Activated CD8-positive, alpha-beta memory T cell treated with anti-CD3 and anti-CD28 coated beads for 36 hours (primary cell): ENCODE measurements around the gene JAK1. TPM values are rescaled to one million over a fixed set of nuclear protein-coding genes. Genes with fewer than 3 reads are reported as not detected.

Source experiments
- CTCF ChIA-PET: fragments of 350-600 bp; sonication (Branson Sonifier 250); formaldehyde crosslinking; loops from one replicate; lab custom pipeline; 2021; ENCODE audit warnings: antibody characterized with exemption; lab: Charles Lee
- POLR2A ChIA-PET: fragments of 350-600 bp; sonication (Branson Sonifier 250); formaldehyde crosslinking; loops from one replicate; lab custom pipeline; 2021; ENCODE audit warnings: antibody characterized with exemption; lab: Charles Lee
- total RNA-seq, 2 experiments: library from RNA; stranded (reverse); gene quantifications; one replicate each; pipeline ENCODE4 v1.2.3, GENCODE V29; 2021

The JAK1 gene
- total RNA-seq, 2 experiments from 2014 or later = 85.4 to 87.9 TPM

DNA sequence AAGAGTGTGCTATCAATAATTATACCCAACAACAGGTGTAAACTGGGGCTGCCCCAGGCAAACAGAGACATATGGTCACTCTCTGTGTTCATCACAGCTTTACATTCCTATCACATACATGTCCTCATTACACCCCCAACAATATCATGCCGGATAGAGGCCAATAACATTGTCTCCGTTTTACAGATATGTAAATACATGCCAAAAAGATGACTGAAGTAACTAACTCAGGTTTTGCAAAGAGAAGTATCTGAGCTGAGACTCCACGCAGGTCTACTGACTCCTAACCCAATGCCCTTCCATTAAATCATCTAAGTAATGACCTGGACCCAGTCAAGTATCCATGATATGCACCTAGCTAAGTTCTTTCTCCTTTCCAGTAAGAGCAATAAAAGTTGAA lies 55.0 kb downstream of the JAK1 start:
- CTCF ChIA-PET = no interaction called here
- POLR2A ChIA-PET = no interaction called here

DNA sequence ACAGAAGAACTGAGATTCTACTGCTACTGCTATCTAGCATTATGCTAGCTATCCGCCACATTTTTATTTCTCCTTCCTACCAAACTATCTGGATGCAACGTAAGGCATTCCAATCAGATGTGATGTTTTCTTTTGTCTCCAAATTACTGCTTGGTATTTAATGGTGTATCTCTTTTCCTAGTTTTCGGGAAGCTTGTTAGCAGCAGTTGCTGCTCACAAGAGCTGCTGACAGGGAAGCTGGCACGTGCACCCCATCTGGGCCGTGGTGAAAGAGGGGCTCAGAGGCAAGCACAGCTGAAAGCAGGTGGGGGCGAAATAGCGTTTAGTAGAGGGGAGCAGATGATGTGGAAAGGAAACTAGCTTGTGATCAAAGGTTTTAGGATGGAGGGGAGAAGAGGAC lies 57.3 kb downstream of the JAK1 start:
- POLR2A ChIA-PET = no interaction called here
- CTCF ChIA-PET = interaction anchor here (0.6 to 1.0 kb wide), 3 partner anchors 11 to 85 kb away, joined by 3 read pairs; no protein-coding TSS in a partner anchor

DNA sequence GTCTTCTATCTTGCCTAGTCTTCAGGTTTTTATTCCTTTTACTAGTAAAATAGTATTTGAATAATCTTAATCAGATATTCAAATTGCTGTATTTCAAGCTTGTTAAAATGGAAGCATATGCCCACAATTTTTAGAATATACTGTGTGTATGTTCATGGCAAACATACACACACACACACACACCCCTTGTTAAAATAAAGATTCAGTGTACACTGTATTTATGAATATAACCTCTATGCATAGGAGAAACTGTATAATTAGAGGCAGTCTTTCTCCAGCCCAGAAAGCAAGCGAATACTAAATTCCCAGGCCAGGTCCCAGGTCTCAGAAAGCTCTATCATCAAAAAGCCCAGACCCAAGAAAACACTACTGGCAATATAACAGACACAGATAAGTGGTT lies 57.8 kb downstream of the JAK1 start:
- POLR2A ChIA-PET = no interaction called here
- CTCF ChIA-PET = interaction anchor here (0.6 to 1.0 kb wide), 2 partner anchors 11 to 55 kb away, joined by 3 read pairs; no protein-coding TSS in a partner anchor

- POLR2A ChIA-PET = no interaction called here
- CTCF ChIA-PET = interaction anchor here (0.7 to 1.1 kb wide), 3 partner anchors 11 to 96 kb away, joined by 3 to 4 read pairs (median 3); no protein-coding TSS in a partner anchor
Observed at GRCh38 chr1:64906447-64906846, 59.9 kb downstream of the JAK1 start.

DNA sequence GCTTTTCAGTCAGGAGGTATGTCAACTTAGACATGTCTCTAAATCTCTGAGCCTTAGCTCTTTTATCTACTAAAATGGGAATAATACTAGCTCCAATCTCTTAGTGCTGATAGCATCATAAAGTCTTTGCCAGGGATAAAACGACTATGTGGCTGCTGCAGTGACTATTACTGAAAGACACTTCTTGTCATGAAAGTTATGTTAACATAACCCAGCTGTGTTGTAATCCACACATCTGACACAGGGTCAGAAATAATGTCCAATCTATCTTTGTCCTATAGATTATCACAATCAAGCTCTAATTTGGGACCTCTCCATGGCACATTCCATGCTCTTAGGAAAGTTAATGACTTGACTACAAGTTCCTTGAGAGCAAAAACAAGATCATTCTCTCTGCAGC lies 62.8 kb downstream of the JAK1 start:
- POLR2A ChIA-PET = no interaction called here

GRCh38 chr1:64901663-64902062 lies 64.7 kb downstream of the JAK1 start:
- POLR2A ChIA-PET = no interaction called here

More for the DNA sequence above, 62.8 kb downstream of the JAK1 start:
- CTCF ChIA-PET = no interaction called here

DNA sequence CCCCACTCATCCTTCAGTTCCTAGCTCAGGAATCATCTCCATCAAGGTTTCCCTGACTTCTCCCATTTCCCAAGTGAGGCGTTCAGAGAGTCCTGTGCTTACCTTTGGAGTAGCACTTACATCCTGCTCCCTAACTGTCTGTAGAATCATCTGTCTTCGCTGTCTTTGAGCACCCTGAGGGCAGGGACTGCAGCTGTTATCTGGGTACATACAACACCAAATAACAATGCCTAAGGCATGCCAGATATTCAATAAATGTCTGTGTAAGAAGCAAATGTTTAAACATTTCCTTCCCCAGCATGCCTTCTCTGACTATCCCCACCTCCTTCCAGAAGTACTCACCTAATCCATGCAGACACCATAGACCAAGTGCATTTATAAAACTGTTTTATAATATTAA lies 65.4 kb downstream of the JAK1 start:
- CTCF ChIA-PET = no interaction called here
- POLR2A ChIA-PET = no interaction called here

More at GRCh38 chr1:64901663-64902062, 64.7 kb downstream of the JAK1 start:
- CTCF ChIA-PET = no interaction called here

GRCh38 chr1:64898107-64898861 lies 68.1 kb downstream of the JAK1 start:
- POLR2A ChIA-PET = interaction anchor here (0.8 kb wide), 1 partner anchor 68 kb away, joined by 4 read pairs; the partner anchor contains the start of gene JAK1
- CTCF ChIA-PET = no interaction called here

- ChIA-PET POLR2A (no interaction called here), CTCF (interaction anchor here (1.0 kb wide), 1 partner anchor 73 kb away, joined by 3 read pairs; no protein-coding TSS in a partner anchor)
Observed at GRCh38 chr1:64896551-64896950, 69.8 kb downstream of the JAK1 start.

DNA sequence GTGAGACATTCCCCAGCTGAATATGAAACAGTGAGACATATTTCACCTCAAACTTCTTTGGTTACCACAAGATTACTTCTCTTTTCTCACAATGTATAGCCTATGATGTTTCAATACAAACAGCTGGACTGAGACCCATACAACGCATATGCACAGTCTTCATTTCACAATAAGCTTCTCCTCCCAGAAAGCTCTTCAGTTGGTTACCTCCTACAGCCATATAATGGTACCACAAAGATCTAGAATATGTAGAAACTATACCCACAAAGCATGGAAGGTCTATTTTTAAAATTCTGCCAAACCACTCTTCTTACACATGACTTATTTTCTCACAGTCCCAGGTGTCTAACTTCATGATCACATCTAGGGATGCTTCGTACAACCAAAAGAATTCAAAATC lies 70.8 kb downstream of the JAK1 start:
- CTCF ChIA-PET = interaction anchor here (0.8 to 1.6 kb wide), 2 partner anchors 27 to 75 kb away, joined by 4 read pairs; no protein-coding TSS in a partner anchor
- POLR2A ChIA-PET = interaction anchor here (1.2 kb wide), 1 partner anchor 27 kb away, joined by 3 read pairs; no protein-coding TSS in a partner anchor

DNA sequence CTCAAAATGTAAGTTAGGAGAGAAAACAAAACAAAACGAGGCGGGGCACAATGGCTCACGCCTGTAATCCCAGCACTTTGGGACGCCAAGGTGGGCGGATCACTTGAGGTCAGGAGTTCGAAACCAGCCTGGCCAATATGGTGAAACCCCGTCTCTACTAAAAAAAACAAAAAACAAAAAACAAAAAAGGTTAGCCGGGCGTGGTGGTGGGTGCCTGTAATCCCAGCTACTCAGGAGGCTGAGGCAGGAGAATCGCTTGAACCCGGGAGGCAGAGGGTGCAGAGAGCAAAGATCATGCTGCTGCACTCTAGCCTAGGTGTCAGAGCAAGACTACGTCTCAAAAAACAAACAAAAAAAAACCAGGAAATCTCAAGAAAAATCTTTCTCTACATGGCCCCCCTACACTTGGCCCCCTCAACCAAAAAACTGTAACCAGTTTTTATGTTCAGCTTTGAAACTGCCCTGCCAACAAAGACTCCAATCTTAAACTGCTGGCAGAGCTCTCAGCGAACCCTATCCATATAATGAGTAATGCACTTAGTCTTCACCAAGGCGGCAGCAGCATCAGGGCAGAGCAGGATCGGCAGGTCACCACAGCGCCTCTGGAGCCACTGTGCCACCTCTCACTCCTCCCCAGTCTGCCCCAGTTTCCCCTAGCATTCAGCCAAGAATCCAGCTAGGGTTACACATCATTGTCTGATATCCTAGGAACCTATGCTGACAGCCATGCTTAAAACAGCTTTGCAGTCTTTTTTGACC lies 71.7 kb downstream of the JAK1 start:
- ChIA-PET CTCF (interaction anchor here (0.8 to 1.6 kb wide), 2 partner anchors 28 to 75 kb away, joined by 4 read pairs; no protein-coding TSS in a partner anchor), POLR2A (interaction anchor here (1.2 kb wide), 1 partner anchor 28 kb away, joined by 3 read pairs; no protein-coding TSS in a partner anchor)

- ChIA-PET POLR2A (interaction anchor here (0.9 kb wide), 1 partner anchor 72 kb away, joined by 3 read pairs; no protein-coding TSS in a partner anchor), CTCF (interaction anchor here (1.0 kb wide), 1 partner anchor 26 kb away, joined by 4 read pairs; no protein-coding TSS in a partner anchor)
Observed at GRCh38 chr1:64893921-64894320, 72.4 kb downstream of the JAK1 start.

- ChIA-PET CTCF (interaction anchor here (1.0 to 1.4 kb wide), 3 partner anchors 20 to 31 kb away, joined by 3 to 4 read pairs (median 4); no protein-coding TSS in a partner anchor), POLR2A (interaction anchor here (0.9 kb wide), 1 partner anchor 73 kb away, joined by 3 read pairs; no protein-coding TSS in a partner anchor)
Observed at GRCh38 chr1:64892576-64893573, 73.5 kb downstream of the JAK1 start.

DNA sequence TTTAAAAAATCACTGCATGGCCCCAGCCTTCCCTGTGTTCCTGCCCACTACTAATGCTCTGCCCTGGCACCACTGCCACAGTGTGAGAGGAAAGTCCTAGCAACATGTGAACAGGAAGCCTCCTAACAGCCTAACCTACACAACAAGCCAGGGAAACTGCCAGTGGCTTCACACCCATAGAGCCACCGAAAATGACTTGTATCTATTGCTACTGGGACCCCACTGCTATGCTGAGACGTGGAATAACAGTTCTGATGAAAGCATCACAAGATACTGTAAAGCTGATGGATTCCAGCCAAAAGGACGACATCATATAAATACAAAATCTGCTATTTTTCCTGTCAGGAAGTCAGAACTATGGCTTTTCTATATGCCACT lies 74.9 kb downstream of the JAK1 start:
- CTCF ChIA-PET = interaction anchor here (1.4 kb wide), 1 partner anchor 32 kb away, joined by 3 read pairs; no protein-coding TSS in a partner anchor
- POLR2A ChIA-PET = no interaction called here

DNA sequence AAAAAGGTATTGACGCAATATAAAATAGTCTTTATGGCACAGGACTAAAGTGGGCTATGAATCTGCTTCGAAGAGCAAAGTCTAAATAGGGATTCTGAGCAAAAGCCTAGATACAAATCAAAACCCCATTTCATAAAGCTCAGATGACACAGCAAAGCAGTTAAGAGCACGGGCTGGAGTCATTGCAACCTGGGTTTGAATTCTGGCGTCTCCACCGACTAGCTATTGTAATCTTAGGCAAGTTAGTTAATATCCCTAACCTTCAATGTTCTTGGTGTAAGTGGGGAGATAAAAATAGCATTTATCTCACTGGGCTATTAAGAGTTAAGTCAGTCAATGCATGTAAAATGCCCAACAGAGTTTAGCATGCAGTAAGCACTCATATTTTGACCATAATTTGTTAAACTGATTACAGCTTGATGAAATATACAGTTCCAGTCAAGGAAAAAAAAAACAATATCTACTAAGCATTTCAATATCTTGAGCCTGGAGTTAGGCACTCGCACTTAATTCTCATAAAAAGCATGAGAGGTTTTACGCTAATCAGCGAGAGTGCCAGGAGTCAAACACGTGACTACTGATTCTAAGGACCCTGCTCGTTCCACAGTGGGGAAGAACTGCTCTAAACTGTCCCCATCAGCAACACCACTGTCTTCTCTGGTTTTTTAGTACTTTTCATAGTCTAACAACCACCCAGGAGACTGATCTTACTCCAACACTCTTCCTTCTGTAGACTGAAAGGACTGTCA lies 75.5 kb downstream of the JAK1 start:
- POLR2A ChIA-PET = no interaction called here
- CTCF ChIA-PET = interaction anchor here (1.4 kb wide), 1 partner anchor 33 kb away, joined by 3 read pairs; no protein-coding TSS in a partner anchor

- CTCF ChIA-PET = interaction anchor here (1.3 kb wide), 1 partner anchor 15 kb away, joined by 3 read pairs; no protein-coding TSS in a partner anchor
- POLR2A ChIA-PET = interaction anchor here (1.1 kb wide), 1 partner anchor 79 kb away, joined by 3 read pairs; the partner anchor contains the start of gene JAK1
Observed at GRCh38 chr1:64887689-64888217, 78.6 kb downstream of the JAK1 start.

GRCh38 chr1:64886877-64887276 lies 79.5 kb downstream of the JAK1 start:
- ChIA-PET POLR2A (no interaction called here), CTCF (interaction anchor here (1.0 kb wide), 1 partner anchor 26 kb away, joined by 3 read pairs; no protein-coding TSS in a partner anchor)
